IMR-90 (cell line): ENCODE data around the gene ERBB4. TPM values are rescaled to one million over a fixed set of nuclear protein-coding genes. Genes with fewer than 3 reads are reported as not detected.

Experiments
- ATAC-seq: fragments of 200-7000 bp; cut with Tn5 transposase; 2 replicates; pipeline ENCODE4 v1.9.1; 2020; ENCODE audit warnings: low read depth, mild to moderate bottlenecking, moderate library complexity
- BruUV-seq: library from RNA; stranded (reverse); fragments of 400-500 nt; replicated peaks from 2 replicates; lab custom pipeline; 2021; lab: Mats Ljungman, UMichigan
- CTCF ChIA-PET: fragments of 300-600 bp; formaldehyde crosslinking; extraction: SDS; loops from one replicate; lab custom pipeline; 2021; ENCODE audit warnings: antibody characterized with exemption; lab: Yijun Ruan, JAX
- POLR2A ChIA-PET: fragments of 300-600 bp; sonication (Branson Sonifier 250); formaldehyde crosslinking; loops from one replicate; lab custom pipeline; 2022; ENCODE audit warnings: antibody characterized with exemption; ENCODE audit not compliant: unreplicated experiment; lab: Charles Lee
- DNase-seq: peaks from one replicate; pipeline ENCODE4 v3.0.0; 2013
- H2AFZ ChIP-seq: replicated peaks from 2 replicates; pipeline ENCODE3; 2013; ENCODE audit warnings: low read length, mild to moderate bottlenecking; ENCODE audit not compliant: poor library complexity
- H2AK5ac ChIP-seq: 2 replicates; pipeline ENCODE4 v1.6.1; 2013; ENCODE audit warnings: low read depth, low read length, inconsistent platforms
- H2AK9ac ChIP-seq: replicated peaks from 2 replicates; pipeline ENCODE3; 2013; ENCODE audit warnings: mild to moderate bottlenecking, low read depth, low read length, moderate library complexity; ENCODE audit not compliant: poor library complexity
- H2BK120ac ChIP-seq: 2 replicates; pipeline ENCODE4 v1.6.1; 2013; ENCODE audit warnings: low read depth, low read length, inconsistent platforms
- H2BK15ac ChIP-seq: 3 replicates; pipeline ENCODE4 v1.6.1; 2013; ENCODE audit warnings: low read depth, low read length, inconsistent platforms
- H2BK20ac ChIP-seq: 2 replicates; pipeline ENCODE4 v1.6.1; 2013; ENCODE audit warnings: low read depth, mild to moderate bottlenecking, inconsistent platforms, low read length, moderate library complexity
- H2BK5ac ChIP-seq: 2 replicates; pipeline ENCODE4 v1.6.1; 2013; ENCODE audit warnings: mild to moderate bottlenecking, low read depth, low read length, inconsistent platforms; ENCODE audit not compliant: poor library complexity, severe bottlenecking
- H3K14ac ChIP-seq: replicated peaks from 2 replicates; pipeline ENCODE4 v1.6.1; 2013; ENCODE audit warnings: low read depth, low read length, inconsistent platforms
- H3K18ac ChIP-seq: 2 replicates; pipeline ENCODE4 v1.6.1; 2013; ENCODE audit warnings: low read depth, low read length, control low read depth
- H3K23ac ChIP-seq: 2 replicates; pipeline ENCODE4 v1.6.1; 2013; ENCODE audit warnings: low read depth, low read length, inconsistent platforms
- H3K27ac ChIP-seq: 2 replicates; pipeline ENCODE4 v1.5.1; 2013; ENCODE audit warnings: mild to moderate bottlenecking, control low read depth, low read length; ENCODE audit not compliant: insufficient read depth
- H3K27me3 ChIP-seq: 2 replicates; pipeline ENCODE4 v1.6.1; 2013; ENCODE audit warnings: low read length; ENCODE audit not compliant: control insufficient read depth, insufficient read depth
- H3K36me3 ChIP-seq: 2 replicates; pipeline ENCODE4 v1.6.1; 2013; ENCODE audit warnings: low read length, mixed read lengths; ENCODE audit not compliant: control insufficient read depth, insufficient read depth
- H3K4ac ChIP-seq: 2 replicates; pipeline ENCODE4 v1.6.1; 2013; ENCODE audit warnings: low read depth, low read length, inconsistent platforms
- H3K4me1 ChIP-seq: 2 replicates; pipeline ENCODE4 v1.6.1; 2013; ENCODE audit warnings: low read length, mixed read lengths; ENCODE audit not compliant: control insufficient read depth, insufficient read depth
- H3K4me2 ChIP-seq: 2 replicates; pipeline ENCODE4 v1.6.1; 2013; ENCODE audit warnings: low read depth, mild to moderate bottlenecking, control low read depth, low read length, moderate library complexity
- H3K4me3 ChIP-seq: 2 replicates; pipeline ENCODE4 v1.5.1; 2013; ENCODE audit warnings: low read depth, mild to moderate bottlenecking, control low read depth, low read length, moderate library complexity; ENCODE audit not compliant: insufficient read depth
- H3K56ac ChIP-seq: 2 replicates; pipeline ENCODE4 v1.6.1; 2013; ENCODE audit warnings: low read length, inconsistent platforms; ENCODE audit not compliant: insufficient read depth; ENCODE audit errors: extremely low read depth
- H3K79me1 ChIP-seq, 2 experiments: 2 replicates each; pipeline ENCODE4 v1.6.1; 2013; ENCODE audit warnings: low read length in 2 of 2, inconsistent platforms in 1 of 2, low read depth in 1 of 2
- H3K9ac ChIP-seq: 2 replicates; pipeline ENCODE4 v1.6.1; 2013; ENCODE audit warnings: low read depth, low read length, control low read depth
- H3K9me1 ChIP-seq: 2 replicates; pipeline ENCODE4 v1.6.1; 2013; ENCODE audit warnings: low read length, inconsistent platforms; ENCODE audit not compliant: insufficient read depth
- H3K9me3 ChIP-seq: 2 replicates; pipeline ENCODE4 v1.6.1; 2013; ENCODE audit warnings: low read length; ENCODE audit not compliant: control insufficient read depth, insufficient read depth
- H4K20me1 ChIP-seq: 2 replicates; pipeline ENCODE4 v1.6.1; 2013; ENCODE audit warnings: low read length, inconsistent platforms; ENCODE audit not compliant: insufficient read depth
- H4K5ac ChIP-seq: 2 replicates; pipeline ENCODE4 v1.6.1; 2013; ENCODE audit warnings: mild to moderate bottlenecking, low read depth, low read length, control low read depth
- H4K8ac ChIP-seq, 2 experiments: 2 replicates each; pipeline ENCODE4 v1.6.1; 2013; ENCODE audit warnings: low read depth in 2 of 2, low read length in 2 of 2, control low read depth in 1 of 2, inconsistent platforms in 1 of 2
- H4K91ac ChIP-seq: 2 replicates; pipeline ENCODE4 v1.6.1; 2013; ENCODE audit warnings: low read depth, low read length, inconsistent platforms; ENCODE audit not compliant: insufficient read depth
- CHD1 ChIP-seq: IDR thresholded peaks from 2 replicates; pipeline ENCODE4 v1.6.1; 2012; ENCODE audit warnings: low read depth, low read length, improper control_type of control experiment
- dilution Hi-C: fragments of 300-500 bp; cut with HindIII; formaldehyde crosslinking; loops from one replicate; pipeline ENCODE4 v1.14.3; 2018; ENCODE audit warnings: low sequenced_read_pairs; ENCODE audit not compliant: unreplicated experiment
- in situ Hi-C: fragments of 300-500 bp; cut with MboI; formaldehyde crosslinking; loops from 3 replicates; pipeline ENCODE4 v1.14.3; 2019; ENCODE audit warnings: low sequenced_read_pairs, inconsistent platforms, mixed read lengths
- intact Hi-C: fragments of 100-400 bp; cut with micrococcal nuclease; formaldehyde crosslinking; loops from 2 replicates; pipeline ENCODE4 v1.10.0; 2022
- polyA plus RNA-seq, 3 experiments: library from polyadenylated mRNA; depleted of rRNA; stranded (reverse); fragments of >200 nt; gene quantifications; 2 replicates each; pipeline ENCODE4 v1.2.3, GENCODE V29; 2012; ENCODE audit warnings: low replicate concordance in 1 of 3
- total RNA-seq: library from RNA; depleted of rRNA; stranded (reverse); fragments of >200 nt; gene quantifications from 2 replicates; pipeline ENCODE4 v1.2.3, GENCODE V29; 2012

The ERBB4 gene
- total and polyA plus RNA-seq, 2 of the 4 experiments (the other 2 are of a cell fraction) = not detected

DNA sequence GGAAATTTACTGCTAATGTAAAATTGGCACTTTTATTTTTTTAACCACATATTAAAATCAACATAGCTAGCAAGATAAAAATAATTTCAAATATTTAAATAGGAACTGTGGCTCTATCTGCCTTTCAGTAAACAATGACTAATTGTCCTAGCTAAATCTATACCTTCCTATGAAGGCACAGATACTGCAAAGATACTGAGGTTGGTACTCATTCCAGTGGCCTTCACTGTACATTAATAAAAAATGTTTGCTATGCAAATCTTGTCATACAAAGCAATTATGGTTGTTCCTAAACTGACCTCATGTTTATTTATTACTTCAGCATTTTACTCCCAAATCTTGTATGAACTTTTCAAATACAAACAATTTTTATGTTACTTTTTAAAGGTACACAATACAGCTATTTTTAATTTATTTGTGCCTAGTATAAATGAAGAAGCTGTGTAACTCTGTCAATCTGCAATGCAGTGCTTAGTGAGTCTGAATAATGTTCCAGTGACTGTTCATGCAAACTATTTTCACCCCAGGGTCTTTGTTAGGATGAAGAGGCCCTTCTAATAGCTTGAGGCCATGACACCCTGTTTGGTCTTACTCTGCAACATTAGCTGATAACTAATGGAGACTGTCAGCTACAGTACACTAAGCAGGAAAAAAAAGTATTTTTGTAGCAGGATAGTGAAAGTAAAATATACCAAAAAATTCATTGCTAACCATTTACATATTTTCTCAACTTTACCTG, 9.3 kb upstream of the ERBB4 start:
- Histone ChIP-seq H2BK20ac (no peak overlapping the region), H3K14ac (no peak overlapping the region), H3K9me3 (no peaks in the 10 kb centered on the region), H3K56ac (no peak overlapping the region), H3K27me3 (no peaks in the 10 kb centered on the region), H3K4me1 (no peaks in the 10 kb centered on the region), H2BK15ac (no peak overlapping the region), H2BK5ac (no peak overlapping the region), H2BK120ac (no peak overlapping the region), H3K23ac (no peak overlapping the region), H3K79me1 (no peaks in the 10 kb centered on the region), H4K5ac (no peak overlapping the region), H3K4me3 (no peak overlapping the region), H2AK5ac (no peak overlapping the region), H2AK9ac (no peak overlapping the region), H4K8ac (no peak overlapping the region), H3K4ac (no peak overlapping the region), H3K4me2 (no peak overlapping the region), H3K27ac (no peak overlapping the region), H4K91ac (no peak overlapping the region), H3K36me3 (no peaks in the 10 kb centered on the region), H2AFZ (no peak overlapping the region), H3K9me1 (no peaks in the 10 kb centered on the region), H3K18ac (no peak overlapping the region), H4K20me1 (no peaks in the 10 kb centered on the region), H3K9ac (no peak overlapping the region)
- in situ Hi-C loops (no loop called here), intact Hi-C loops (loop anchor here (1.0 kb wide), 2 partner anchors 803 to 1093 kb away; no protein-coding TSS in a partner anchor), dilution Hi-C loops (no loop called here)
- no peak for ATAC-seq
- ChIA-PET POLR2A (no interaction called here), CTCF (interaction anchor here (0.6 to 1.5 kb wide), 2 partner anchors 20 to 803 kb away, joined by 3 to 4 read pairs; no protein-coding TSS in a partner anchor)
- no TSS peak for BruUV-seq
- TF ChIP-seq CHD1 = no peak
- no peak for DNase-seq
